Gastroesophageal sphincter (tissue), 4 donors: ENCODE data around the gene OR2T34. TPM values are rescaled to one million over a fixed set of nuclear protein-coding genes. Genes with fewer than 3 reads are reported as not detected.

Experiments
- small RNA-seq, 4 donors: library from RNA; depleted of rRNA; stranded (forward); fragments of <200 nt; gene quantifications; one replicate each; pipeline ENCODE3, GENCODE V24; 2016
- total RNA-seq, 4 donors: library from RNA; depleted of rRNA; stranded (reverse); fragments of >200 nt; gene quantifications; one replicate each; pipeline ENCODE4 v1.1.0, GENCODE V29; 2016

Gene OR2T34
- total RNA-seq, 4 donors from 2014 or later, result not detected

Small RNA genes within 50 kb of the gene (small RNA-seq; reads per million reads assigned to genes)
- gene RF00019, result 0 reads per million in 4 donors

Other genes starting within 250 kb of the OR2T34 start
- not detected for gene OR14C36, start 226.0 kb downstream of the OR2T34 start, total RNA-seq
- not detected for gene OR2T4, start 213.1 kb downstream of the OR2T34 start, total RNA-seq
- gene OR2T6, start 199.0 kb downstream of the OR2T34 start, total RNA-seq, result under 1 TPM in 1 of 4 donors, not detected in 3; 0.04 TPM
- not detected for gene OR2T1, start 171.7 kb downstream of the OR2T34 start, total RNA-seq
- gene OR2T2, start 129.1 kb downstream of the OR2T34 start, total RNA-seq, result not detected
- gene OR2T3, start 101.4 kb downstream of the OR2T34 start, total RNA-seq, result not detected
- gene OR2T5, start 86.2 kb downstream of the OR2T34 start, total RNA-seq, result not detected
- gene OR2G6, start 66.7 kb downstream of the OR2T34 start, total RNA-seq, result under 1 TPM in 1 of 4 donors, not detected in 3; 0.08 TPM
- gene OR2T29, start 12.0 kb downstream of the OR2T34 start, total RNA-seq, result not detected
- not detected for gene OR2T10, start 22.9 kb upstream of the OR2T34 start, total RNA-seq
- gene OR2T11, start 60.3 kb upstream of the OR2T34 start, total RNA-seq, result not detected
- gene OR2T35, start 70.5 kb upstream of the OR2T34 start, total RNA-seq, result not detected
- not detected for gene OR2T27, start 80.8 kb upstream of the OR2T34 start, total RNA-seq
- gene OR14I1, start 128.0 kb upstream of the OR2T34 start, total RNA-seq, result not detected
- not detected for gene LYPD8, start 181.0 kb upstream of the OR2T34 start, total RNA-seq